Fibroblast of villous mesenchyme (primary cell): ENCODE measurements around the gene SLC2A8. TPM values are rescaled to one million over a fixed set of nuclear protein-coding genes. Genes with fewer than 3 reads are reported as not detected.

ENCODE experiments used
- DNase-seq: peaks from one replicate; pipeline ENCODE4 v3.0.0-alpha.2; 2010; ENCODE audit warnings: low read depth
- H3K4me3 ChIP-seq: 2 replicates; pipeline ENCODE4 v1.5.1; 2011; ENCODE audit warnings: low read depth, mild to moderate bottlenecking, low read length
- total RNA-seq: library from RNA; depleted of rRNA; stranded (reverse); fragments of >200 nt; gene quantifications from 2 replicates; pipeline ENCODE4 v1.2.3, GENCODE V29; 2012
- TF ChIP-seq, protein P1 (sequence below): IDR thresholded peaks from 2 replicates; pipeline ENCODE4 v1.5.1; 2012; ENCODE audit warnings: low read depth, mild to moderate bottlenecking, low read length; ENCODE audit not compliant: insufficient read depth

Gene SLC2A8, protein sequence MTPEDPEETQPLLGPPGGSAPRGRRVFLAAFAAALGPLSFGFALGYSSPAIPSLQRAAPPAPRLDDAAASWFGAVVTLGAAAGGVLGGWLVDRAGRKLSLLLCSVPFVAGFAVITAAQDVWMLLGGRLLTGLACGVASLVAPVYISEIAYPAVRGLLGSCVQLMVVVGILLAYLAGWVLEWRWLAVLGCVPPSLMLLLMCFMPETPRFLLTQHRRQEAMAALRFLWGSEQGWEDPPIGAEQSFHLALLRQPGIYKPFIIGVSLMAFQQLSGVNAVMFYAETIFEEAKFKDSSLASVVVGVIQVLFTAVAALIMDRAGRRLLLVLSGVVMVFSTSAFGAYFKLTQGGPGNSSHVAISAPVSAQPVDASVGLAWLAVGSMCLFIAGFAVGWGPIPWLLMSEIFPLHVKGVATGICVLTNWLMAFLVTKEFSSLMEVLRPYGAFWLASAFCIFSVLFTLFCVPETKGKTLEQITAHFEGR
- total RNA-seq, result 8.2 and 9.3 TPM in 2 replicates

DNA sequence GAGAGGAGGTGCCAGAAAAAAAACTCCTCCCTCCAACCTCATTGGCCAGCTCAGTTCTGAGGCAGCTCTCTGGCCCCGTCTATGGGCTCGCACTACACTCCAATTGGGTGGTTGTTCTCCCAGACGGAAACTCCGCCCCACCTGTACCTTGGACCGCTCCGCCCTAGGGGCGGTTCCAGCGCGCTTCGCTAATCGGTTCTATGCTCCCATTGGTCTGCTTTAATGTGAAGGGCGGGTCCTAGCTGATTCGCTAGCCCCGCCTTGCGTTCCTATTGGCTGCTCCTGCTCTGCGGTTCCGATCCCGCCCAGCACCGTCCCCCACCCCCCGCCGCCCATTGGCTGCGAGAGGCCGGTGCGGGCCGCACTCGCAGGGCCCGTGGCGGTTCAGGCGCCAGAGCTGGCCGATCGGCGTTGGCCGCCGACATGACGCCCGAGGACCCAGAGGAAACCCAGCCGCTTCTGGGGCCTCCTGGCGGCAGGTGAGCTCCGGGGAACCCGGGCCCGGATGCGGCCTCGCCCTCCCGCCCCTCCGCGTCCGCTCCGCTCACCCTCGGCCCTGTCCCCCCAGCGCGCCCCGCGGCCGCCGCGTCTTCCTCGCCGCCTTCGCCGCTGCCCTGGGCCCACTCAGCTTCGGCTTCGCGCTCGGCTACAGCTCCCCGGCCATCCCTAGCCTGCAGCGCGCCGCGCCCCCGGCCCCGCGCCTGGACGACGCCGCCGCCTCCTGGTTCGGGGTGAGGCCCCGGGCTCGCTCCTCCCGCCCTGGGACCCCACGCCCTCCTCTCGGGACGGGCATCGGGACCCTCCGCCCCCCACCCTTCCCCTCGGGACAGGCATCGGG is at the start of gene SLC2A8:
Gene SLC2A8, plus strand, starts transcription at position 362 of the 838 bp plus-strand sequence. Its CDS starts 62 bp downstream, at position 424.
- peak within 1 kb of the TSS; percentile 57 for H3K4me3 ChIP-seq
- DNase-seq, result peak; percentile 99
- TF ChIP-seq, protein P1, sequence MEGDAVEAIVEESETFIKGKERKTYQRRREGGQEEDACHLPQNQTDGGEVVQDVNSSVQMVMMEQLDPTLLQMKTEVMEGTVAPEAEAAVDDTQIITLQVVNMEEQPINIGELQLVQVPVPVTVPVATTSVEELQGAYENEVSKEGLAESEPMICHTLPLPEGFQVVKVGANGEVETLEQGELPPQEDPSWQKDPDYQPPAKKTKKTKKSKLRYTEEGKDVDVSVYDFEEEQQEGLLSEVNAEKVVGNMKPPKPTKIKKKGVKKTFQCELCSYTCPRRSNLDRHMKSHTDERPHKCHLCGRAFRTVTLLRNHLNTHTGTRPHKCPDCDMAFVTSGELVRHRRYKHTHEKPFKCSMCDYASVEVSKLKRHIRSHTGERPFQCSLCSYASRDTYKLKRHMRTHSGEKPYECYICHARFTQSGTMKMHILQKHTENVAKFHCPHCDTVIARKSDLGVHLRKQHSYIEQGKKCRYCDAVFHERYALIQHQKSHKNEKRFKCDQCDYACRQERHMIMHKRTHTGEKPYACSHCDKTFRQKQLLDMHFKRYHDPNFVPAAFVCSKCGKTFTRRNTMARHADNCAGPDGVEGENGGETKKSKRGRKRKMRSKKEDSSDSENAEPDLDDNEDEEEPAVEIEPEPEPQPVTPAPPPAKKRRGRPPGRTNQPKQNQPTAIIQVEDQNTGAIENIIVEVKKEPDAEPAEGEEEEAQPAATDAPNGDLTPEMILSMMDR, result no peak

DNA sequence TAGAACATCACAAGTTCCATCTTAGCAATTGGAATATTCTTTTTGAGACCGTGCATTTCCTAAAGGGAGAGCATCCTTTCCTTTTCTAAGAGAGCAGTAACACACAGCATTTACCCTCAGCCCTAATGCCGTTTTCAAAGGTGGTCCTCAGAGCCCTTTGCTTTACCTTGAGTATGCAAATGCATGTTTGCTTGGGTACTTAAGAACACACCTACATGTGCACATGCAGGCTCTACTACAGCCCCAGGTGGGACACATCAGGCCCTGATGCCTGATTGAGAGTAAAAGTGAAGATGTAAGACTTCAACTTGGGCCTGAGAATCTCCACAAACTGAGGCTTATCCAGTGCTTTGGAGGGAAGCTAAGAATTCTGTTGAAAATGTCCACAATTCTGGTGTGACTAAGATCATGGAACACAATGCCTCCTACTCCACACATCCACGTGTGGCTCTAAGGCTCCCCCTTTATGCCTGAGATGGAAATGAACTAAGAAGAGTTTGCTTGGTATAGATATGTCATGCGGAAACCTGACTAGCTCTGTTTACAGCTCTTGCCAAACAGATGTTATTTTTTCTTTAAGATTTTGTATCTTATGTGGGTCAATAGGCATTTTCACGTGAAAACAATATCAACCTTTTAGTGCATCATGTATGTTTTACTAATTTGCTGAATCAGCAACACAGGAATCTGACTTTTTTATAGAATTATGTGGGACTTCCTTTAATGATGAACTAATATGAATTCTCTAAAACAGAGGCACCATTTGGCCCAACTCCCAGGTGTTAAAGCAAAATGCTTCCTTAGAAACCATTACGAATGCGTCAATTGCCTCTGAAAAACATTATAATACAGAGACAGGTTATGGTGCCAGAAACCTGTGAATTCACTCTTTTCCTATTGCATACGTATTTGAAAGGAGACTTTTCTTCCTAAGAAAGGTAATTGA is 48.9 kb upstream of the SLC2A8 start:
- TF ChIP-seq, protein P1, result peak; percentile 53
- peak; percentile 55 for DNase-seq
- H3K4me3 ChIP-seq, result no peak overlapping the region

DNA sequence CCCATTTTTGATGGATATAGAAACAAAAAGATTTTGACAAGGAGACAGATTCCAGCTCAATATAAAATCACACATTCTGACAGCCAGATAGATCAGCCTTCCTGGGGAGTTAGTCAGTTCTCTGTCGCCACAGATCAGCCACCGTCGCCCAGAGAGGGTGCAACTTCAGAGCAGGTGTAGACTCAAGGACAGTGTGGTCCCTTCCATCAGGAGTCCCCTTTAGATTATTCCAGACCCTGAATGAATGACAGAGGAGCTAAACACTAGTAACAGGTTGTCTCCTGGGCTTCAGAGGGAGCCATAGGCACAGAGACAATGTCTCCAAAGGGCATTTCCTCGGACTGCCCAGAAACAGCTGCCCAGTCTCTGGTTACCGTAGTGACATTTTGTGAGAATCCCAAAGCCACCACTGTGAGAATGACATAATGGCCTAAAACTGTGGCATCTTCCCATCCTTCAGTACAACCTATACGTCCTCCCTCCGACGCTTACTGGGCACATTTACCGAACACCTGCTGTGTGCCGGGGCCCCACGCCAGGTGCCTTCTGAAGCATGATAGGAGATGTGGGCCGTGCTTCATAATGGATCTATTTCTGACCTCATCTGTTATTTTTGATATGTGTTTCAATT is 47.4 kb upstream of the SLC2A8 start:
- TF ChIP-seq, protein P1, result no peak
- H3K4me3 ChIP-seq, result no peak overlapping the region
- DNase-seq, result no peak

DNA sequence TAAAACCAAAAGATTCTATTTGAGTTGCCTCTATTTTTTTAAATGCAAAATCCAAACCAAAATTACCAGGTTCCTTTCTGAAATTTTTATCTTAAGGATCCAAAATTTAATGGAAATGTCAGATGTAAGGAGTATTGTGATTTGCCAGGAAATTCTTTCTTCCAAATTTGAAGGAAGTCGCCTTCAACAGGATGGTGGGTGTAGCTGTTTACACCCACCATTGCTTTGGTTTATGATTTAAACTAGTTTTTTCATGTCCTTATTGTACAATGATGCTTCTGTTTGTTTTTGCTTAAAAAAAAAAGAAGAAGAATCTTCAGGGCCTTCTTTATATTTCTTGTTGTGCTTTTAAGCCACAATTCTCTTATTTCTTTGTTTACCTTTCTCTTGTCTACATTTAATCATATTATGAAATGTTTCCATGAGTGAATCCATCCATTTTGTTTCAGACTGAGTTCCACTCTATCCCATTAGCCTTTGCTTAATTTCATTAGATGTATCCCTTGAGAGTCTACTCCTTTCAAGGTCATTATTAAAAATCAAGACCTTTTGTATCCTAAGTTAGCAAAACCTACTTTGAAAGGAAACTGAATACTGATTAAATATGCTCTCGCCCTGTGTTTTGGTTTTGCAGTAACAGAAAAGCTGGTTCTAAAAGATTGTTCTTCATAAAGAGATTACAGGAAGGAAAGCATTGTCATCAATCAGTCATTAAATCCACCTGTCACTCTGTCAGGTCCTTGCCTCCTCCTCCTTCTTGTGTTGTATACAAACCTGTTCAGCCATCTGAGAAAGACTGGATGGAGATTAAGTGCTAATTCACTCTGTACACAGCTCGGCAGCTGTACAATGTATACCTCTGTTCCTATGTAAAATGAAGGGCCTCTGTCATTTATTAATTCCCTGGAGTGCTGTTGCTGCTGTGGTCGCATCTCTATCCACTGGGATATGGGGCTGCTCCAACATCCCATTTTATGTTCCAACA is 45.5 kb upstream of the SLC2A8 start:
- TF ChIP-seq, protein P1, result no peak
- no peak for DNase-seq

DNA sequence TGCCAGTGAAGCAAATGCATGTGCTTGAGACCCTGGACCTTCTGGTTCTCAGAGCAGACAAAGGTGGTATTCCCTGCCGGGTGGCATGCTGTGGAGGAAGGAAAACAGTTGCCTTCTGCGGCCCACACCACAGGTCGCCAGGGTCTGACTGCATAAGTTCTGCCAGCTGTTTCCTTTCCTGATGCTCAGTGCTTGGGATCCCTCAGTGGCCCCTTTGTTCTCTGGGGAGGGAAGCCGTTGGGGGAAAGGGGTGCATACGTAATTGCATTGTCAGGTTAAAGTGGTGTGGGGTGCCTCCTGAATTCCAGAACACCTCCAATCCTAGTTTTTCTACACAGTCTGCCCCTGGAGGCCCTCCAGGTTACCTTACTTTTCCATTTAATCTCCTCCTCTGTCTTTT is 43.1 kb upstream of the SLC2A8 start:
- TF ChIP-seq, protein P1, result no peak
- H3K4me3 ChIP-seq, result no peak overlapping the region
- no peak for DNase-seq

More for the DNA sequence above, 45.5 kb upstream of the SLC2A8 start:
- H3K4me3 ChIP-seq, result no peak overlapping the region
